COLO668 (cell line): ENCODE data around the gene ADGRL3.
"Not testable (repeated sequence)": the region's sequence is repeated elsewhere in the genome, so short reads cannot be mapped to it uniquely, and the experiment has no call there.

Experiments
- DNase-seq: peaks from one replicate; lab custom pipeline; 2025; ENCODE audit not compliant: unreplicated experiment; lab: John Stamatoyannopoulos, UW

Gene ADGRL3

GRCh38 chr4:61933527-61933926 is 733.4 kb downstream of the ADGRL3 start:
- DNase-seq = no peak

- no peak for DNase-seq
Measured at GRCh38 chr4:61934198-61934597, 734.1 kb downstream of the ADGRL3 start.

- DNase-seq = no peak
Measured at GRCh38 chr4:61938250-61938846, 738.2 kb downstream of the ADGRL3 start.

GRCh38 chr4:61950625-61951024 is 750.5 kb downstream of the ADGRL3 start:
- no peak for DNase-seq

GRCh38 chr4:61953386-61953785 is 753.3 kb downstream of the ADGRL3 start:
- no peak for DNase-seq

GRCh38 chr4:61958591-61958990 is 758.5 kb downstream of the ADGRL3 start:
- no peak for DNase-seq

GRCh38 chr4:61959087-61959486 is 759.0 kb downstream of the ADGRL3 start:
- no peak for DNase-seq

GRCh38 chr4:61984260-61984909 is 784.3 kb downstream of the ADGRL3 start:
- no peak for DNase-seq

GRCh38 chr4:61985426-61985825 is 785.3 kb downstream of the ADGRL3 start:
- no peak for DNase-seq

- DNase-seq = not testable (repeated sequence)
Measured at GRCh38 chr4:61986929-61987328, 786.8 kb downstream of the ADGRL3 start.

GRCh38 chr4:61992351-61992750 is 792.2 kb downstream of the ADGRL3 start:
- DNase-seq = no peak

GRCh38 chr4:61994036-61994435 is 793.9 kb downstream of the ADGRL3 start:
- DNase-seq = no peak

GRCh38 chr4:61995717-61996340 is 795.7 kb downstream of the ADGRL3 start:
- DNase-seq = no peak

- no peak for DNase-seq
Measured at GRCh38 chr4:61996943-61997342, 796.8 kb downstream of the ADGRL3 start.

- no peak for DNase-seq
Measured at GRCh38 chr4:61997831-61998230, 797.7 kb downstream of the ADGRL3 start.

- no peak for DNase-seq
Measured at GRCh38 chr4:62003695-62004094, 803.6 kb downstream of the ADGRL3 start.

- no peak for DNase-seq
Measured at GRCh38 chr4:62004881-62005280, 804.8 kb downstream of the ADGRL3 start.

- no peak for DNase-seq
Measured at GRCh38 chr4:62006108-62006507, 806.0 kb downstream of the ADGRL3 start.

GRCh38 chr4:62015043-62015739 is 815.1 kb downstream of the ADGRL3 start:
- no peak for DNase-seq

GRCh38 chr4:62018537-62018936 is 818.4 kb downstream of the ADGRL3 start:
- no peak for DNase-seq

GRCh38 chr4:62023633-62024032 is 823.5 kb downstream of the ADGRL3 start:
- no peak for DNase-seq

GRCh38 chr4:62028745-62029144 is 828.6 kb downstream of the ADGRL3 start:
- DNase-seq = no peak
